Ovary (tissue), 9 donors: ENCODE results near the gene IAH1. TPM values are rescaled to one million over a fixed set of nuclear protein-coding genes. Genes with fewer than 3 reads are reported as not detected.

ENCODE experiments used
- DNase-seq, 5 donors: peaks; one replicate each; pipeline ENCODE4 v3.0.0-alpha.2; 2019 to 2020
- H3K27ac ChIP-seq, 2 donors: fragments of 200-600 bp; one replicate each; pipeline versions ENCODE4 v1.5.1 to v1.8.0; 2019 to 2022
- H3K27me3 ChIP-seq: fragments of 200-600 bp; one replicate; pipeline ENCODE4 v1.8.0; 2022
- H3K36me3 ChIP-seq: fragments of 200-600 bp; sonication (generic); one replicate; pipeline ENCODE4 v1.5.1; 2019
- H3K4me1 ChIP-seq: one replicate; pipeline ENCODE4 v1.8.1; 2013; ENCODE audit warnings: mild to moderate bottlenecking, moderate library complexity; ENCODE audit not compliant: insufficient read depth
- H3K4me3 ChIP-seq: fragments of 200-600 bp; sonication (generic); one replicate; pipeline ENCODE4 v1.5.1; 2017
- H3K9me3 ChIP-seq, 2 donors: fragments of 200-600 bp in 1 of 2; sonication (generic) in 1 of 2; one replicate each; pipeline versions ENCODE4 v1.5.1 to v1.8.1; 2013 to 2019; ENCODE audit warnings: mild to moderate bottlenecking in 1 of 2, moderate library complexity in 1 of 2
- CTCF ChIP-seq, 3 donors: fragments of 450-650 bp in 2 of 3; fragments of 200-600 bp in 1 of 3; IDR thresholded peaks; one replicate each; pipeline versions ENCODE4 v1.5.1 to v1.8.0; 2016 to 2022; ENCODE audit warnings: antibody characterized with exemption in 3 of 3, mild to moderate bottlenecking in 1 of 3
- EP300 ChIP-seq: sonication (generic); formaldehyde crosslinking; IDR thresholded peaks from one replicate; pipeline ENCODE4 v1.6.1; 2017; ENCODE audit warnings: antibody characterized with exemption
- POLR2A ChIP-seq: fragments of 450-650 bp; IDR thresholded peaks from one replicate; pipeline ENCODE4 v1.6.1; 2017; ENCODE audit warnings: antibody characterized with exemption, mild to moderate bottlenecking, moderate library complexity
- WGBS, 3 donors: extraction: QIAGEN DNeasy Blood & Tissue Kit in 1 of 3; methylation state at CpG; one replicate each; pipeline versions ENCODE4 v1.1.5 to v1.1.7; 2013 to 2017; 5-methylcytosine and 5-hydroxymethylcytosine counted together
- intact Hi-C, 4 donors: fragments of 100-400 bp; cut with DNase I; formaldehyde crosslinking; loops; one replicate each; pipeline versions ENCODE4 v1.11.0 to v1.15.1; 2022 to 2023
- polyA plus RNA-seq, 2 donors: library from polyadenylated mRNA; stranded (reverse); fragments of 200-250 nt in 1 of 2; fragments of 350-450 nt in 1 of 2; fragmentation: Illumina TruSeq in 1 of 2; extraction: RNeasy Lipid Tissue Mini Kit (QIAGEN cat#74804) in 1 of 2; gene quantifications; one replicate each; pipeline ENCODE4 v1.2.3, GENCODE V29; 2013 to 2014
- total RNA-seq, 7 donors: library from RNA; depleted of rRNA in 2 of 7; stranded (reverse); fragments of >200 nt in 2 of 7; fragmentation: NEBNext Ultra II Directional in 3 of 7; extraction: Animal tissue kit (Norgen Biotek cat#: 25700) in 3 of 7; gene quantifications; one replicate each; pipeline versions ENCODE4 v1.1.0 to v1.2.4, GENCODE V29; 2016 to 2023
- donor health status: DM: no; HTN: no; CAD: no; lungs with moderate emphysema.
- donor health status: DM: no; HTN: no; CAD: no.
- donor health status: Bipolar disorder and iron deficiency.
- donor health status: DM: yes; HTN: yes; CAD: no.
- donor health status: DM: no; HTN: no; CAD: no.
- donor health status: DM: yes; HTN: yes; CAD: no.

The IAH1 gene
- total and polyA plus RNA-seq, 9 donors, result 36.8 to 61.8 (median 54.0) TPM

DNA sequence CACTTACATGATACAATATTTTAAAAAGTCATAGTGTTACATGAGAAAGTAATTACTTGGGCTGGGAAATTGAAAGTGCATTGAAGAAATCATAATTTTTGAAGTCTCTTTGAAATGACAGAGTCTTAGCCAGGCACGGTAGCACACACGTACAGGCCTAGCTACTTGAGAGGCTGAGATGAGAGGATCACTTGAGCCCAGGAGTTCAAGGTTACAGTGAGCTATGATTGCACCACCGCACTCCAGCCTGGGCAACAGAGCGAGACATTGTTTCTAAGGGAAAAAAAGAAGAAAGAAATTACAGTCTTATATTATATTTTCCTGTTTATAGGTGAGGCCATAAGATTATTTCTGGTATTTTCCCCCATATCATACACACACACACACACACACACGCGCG is 9.2 kb upstream of the IAH1 start:
- H3K36me3 ChIP-seq, result no peaks in the 10 kb centered on the region
- no peak for DNase-seq
- no peak for TF ChIP-seq EP300
- TF ChIP-seq CTCF (IDR thresholded peaks at IDR 0.05), result no peak
- no peak for TF ChIP-seq POLR2A
- H3K4me1 ChIP-seq, result no peaks in the 10 kb centered on the region
- H3K9me3 ChIP-seq, result no peaks in the 10 kb centered on the region
- 59 to 91% (median 79%) methylated on average over 7 of the region's 7 CpGs for WGBS, 3 donors
- no peaks in the 10 kb centered on the region for H3K27me3 ChIP-seq
- H3K4me3 ChIP-seq, result no peak overlapping the region
- intact Hi-C loops, result no loop called here
- no peak overlapping the region for H3K27ac ChIP-seq

GRCh38 chr2:9466147-9466683 is 8.1 kb upstream of the IAH1 start:
- no peak for DNase-seq
- Histone ChIP-seq H3K4me1 (no peaks in the 10 kb centered on the region), H3K4me3 (no peak overlapping the region), H3K9me3 (no peaks in the 10 kb centered on the region), H3K36me3 (no peaks in the 10 kb centered on the region), H3K27ac (no peak overlapping the region), H3K27me3 (no peaks in the 10 kb centered on the region)
- 84 to 96% (median 93%) methylated on average over 37 to 46 of the region's 46 CpGs for WGBS, 3 donors
- intact Hi-C loops, result no loop called here
- TF ChIP-seq CTCF (IDR thresholded peaks at IDR 0.05) (no peak), POLR2A (no peak), EP300 (no peak)

DNA sequence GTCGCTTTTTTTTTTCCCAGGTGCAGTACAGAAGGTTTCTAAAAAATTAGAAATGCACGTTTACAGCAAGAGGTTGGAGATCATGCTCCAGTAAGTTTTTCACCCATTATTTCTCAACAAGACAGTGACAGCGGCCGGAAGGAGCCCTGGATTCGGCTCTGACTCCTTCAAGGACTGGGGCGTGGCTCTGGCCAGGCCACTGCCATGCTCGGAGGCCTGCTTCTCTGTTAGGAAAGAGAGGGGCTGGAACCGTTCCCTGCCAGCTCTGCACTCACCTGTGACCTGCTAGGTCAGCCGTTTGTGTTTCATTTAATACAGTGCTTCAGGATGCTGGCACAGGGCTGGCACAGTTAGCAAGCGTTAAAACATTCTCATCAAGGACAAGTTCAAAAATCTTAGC is 6.7 kb upstream of the IAH1 start:
- H3K4me1 ChIP-seq, result no peaks in the 10 kb centered on the region
- 80 to 81% (median 81%) methylated on average over 10 of the region's 10 CpGs for WGBS, 3 donors
- no peaks in the 10 kb centered on the region for H3K36me3 ChIP-seq
- no peaks in the 10 kb centered on the region for H3K9me3 ChIP-seq
- no peak for DNase-seq
- TF ChIP-seq CTCF (IDR thresholded peaks at IDR 0.05) (no peak), POLR2A (no peak), EP300 (no peak)
- intact Hi-C loops, result no loop called here
- no peak overlapping the region for H3K4me3 ChIP-seq
- H3K27ac ChIP-seq, result no peak overlapping the region
- no peaks in the 10 kb centered on the region for H3K27me3 ChIP-seq

- no peaks in the 10 kb centered on the region for H3K27me3 ChIP-seq
- 84 to 90% (median 89%) methylated on average over 5 of the region's 5 CpGs for WGBS, 3 donors
Observed at GRCh38 chr2:9471206-9471605, 3.1 kb upstream of the IAH1 start.

More at GRCh38 chr2:9471206-9471605, 3.1 kb upstream of the IAH1 start:
- TF ChIP-seq CTCF (IDR thresholded peaks at IDR 0.05) (no peak), EP300 (no peak), POLR2A (no peak)
- Histone ChIP-seq H3K4me1 (peaks cover 4% of the 10 kb centered on the region), H3K4me3 (no peak overlapping the region), H3K36me3 (no peaks in the 10 kb centered on the region), H3K9me3 (no peaks in the 10 kb centered on the region), H3K27ac (no peak overlapping the region)
- no peak for DNase-seq
- intact Hi-C loops, result loop anchor here in 1 of 4 donors (10.0 kb wide), 1 partner anchor 46 kb away; the partner anchor contains the start of genes CPSF3 and ITGB1BP1
